ENCODE results near the gene PVALB.
"Not testable (repeated sequence)": the region's sequence is repeated elsewhere in the genome, so short reads cannot be mapped to it uniquely, and the experiment has no call there.

Gene PVALB

GRCh38 chr22:36755316-36755715, 61.5 kb downstream of the PVALB start:
- no peak overlapping the region for H3K4me3 ChIP-seq (ENCODE audit: low read depth in 1 of 2, low read length in 2 of 2)
- no peaks in the 10 kb centered on the region for H3K27me3 ChIP-seq (ENCODE audit: insufficient read depth, low read length, poor library complexity)
- H4K20me1 ChIP-seq (ENCODE audit: insufficient read depth, low read length) = no peaks in the 10 kb centered on the region
- no peak overlapping the region for H2AFZ ChIP-seq (ENCODE audit: low read depth, low read length)
- no peaks in the 10 kb centered on the region for H3K9me3 ChIP-seq (ENCODE audit: insufficient read depth, low read length, severe bottlenecking)
- H3K27ac ChIP-seq (ENCODE audit: low read length) = no peak overlapping the region
- H3K4me1 ChIP-seq (ENCODE audit: insufficient read depth, low read length) = no peaks in the 10 kb centered on the region
- DNase-seq (no peak), ATAC-seq (ENCODE audit: insufficient read depth, low read depth) (no peak)
- TF ChIP-seq CTCF (IDR thresholded peaks at IDR 0.05; ENCODE audit: borderline replicate concordance, extremely low read depth, low read length, poor library complexity, severe bottlenecking) = no peak
- no peak for TF ChIP-seq EZH2 (IDR thresholded peaks at IDR 0.05; ENCODE audit: borderline replicate concordance, low read depth, low read length, severe bottlenecking)
- H3K36me3 ChIP-seq (ENCODE audit: insufficient read depth, low read length) = no peaks in the 10 kb centered on the region
- no peaks in the 10 kb centered on the region for H3K79me2 ChIP-seq (ENCODE audit: insufficient read depth, low read length)
- H3K9ac ChIP-seq (ENCODE audit: low read depth, low read length) = no peak overlapping the region
- no peak overlapping the region for H3K4me2 ChIP-seq (ENCODE audit: insufficient read depth, low read length)

GRCh38 chr22:36754881-36755280, 62.0 kb downstream of the PVALB start:
- H3K9ac ChIP-seq (ENCODE audit: low read depth, low read length); H4K20me1 ChIP-seq (ENCODE audit: insufficient read depth, low read length); H2AFZ ChIP-seq (ENCODE audit: low read depth, low read length); H3K27ac ChIP-seq (ENCODE audit: low read length); ATAC-seq (ENCODE audit: insufficient read depth, low read depth); DNase-seq; H3K36me3 ChIP-seq (ENCODE audit: insufficient read depth, low read length); H3K4me1 ChIP-seq (ENCODE audit: insufficient read depth, low read length); H3K4me3 ChIP-seq (ENCODE audit: low read depth in 1 of 2, low read length in 2 of 2); H3K79me2 ChIP-seq (ENCODE audit: insufficient read depth, low read length); H3K9me3 ChIP-seq (ENCODE audit: insufficient read depth, low read length, severe bottlenecking); H3K4me2 ChIP-seq (ENCODE audit: insufficient read depth, low read length); H3K27me3 ChIP-seq (ENCODE audit: insufficient read depth, low read length, poor library complexity): not testable (repeated sequence)

- Histone ChIP-seq H3K27me3 (ENCODE audit: insufficient read depth, low read length, poor library complexity) (no peaks in the 10 kb centered on the region), H3K4me3 (ENCODE audit: low read depth in 1 of 2, low read length in 2 of 2) (no peak overlapping the region), H3K4me2 (ENCODE audit: insufficient read depth, low read length) (no peak overlapping the region), H3K9ac (ENCODE audit: low read depth, low read length) (no peak overlapping the region), H3K27ac (ENCODE audit: low read length) (no peak overlapping the region), H3K79me2 (ENCODE audit: insufficient read depth, low read length) (no peaks in the 10 kb centered on the region), H2AFZ (ENCODE audit: low read depth, low read length) (no peak overlapping the region), H3K9me3 (ENCODE audit: insufficient read depth, low read length, severe bottlenecking) (no peaks in the 10 kb centered on the region), H3K36me3 (ENCODE audit: insufficient read depth, low read length) (no peaks in the 10 kb centered on the region), H4K20me1 (ENCODE audit: insufficient read depth, low read length) (no peaks in the 10 kb centered on the region), H3K4me1 (ENCODE audit: insufficient read depth, low read length) (no peaks in the 10 kb centered on the region)
- no peak for TF ChIP-seq EZH2 (IDR thresholded peaks at IDR 0.05; ENCODE audit: borderline replicate concordance, low read depth, low read length, severe bottlenecking)
- TF ChIP-seq CTCF (IDR thresholded peaks at IDR 0.05; ENCODE audit: borderline replicate concordance, extremely low read depth, low read length, poor library complexity, severe bottlenecking) = no peak
- DNase-seq = no peak
- ATAC-seq (ENCODE audit: insufficient read depth, low read depth) = no peak
Measured at GRCh38 chr22:36753916-36754315, 62.9 kb downstream of the PVALB start.

GRCh38 chr22:36753120-36753802, 63.6 kb downstream of the PVALB start:
- H3K27me3 ChIP-seq (ENCODE audit: insufficient read depth, low read length, poor library complexity) = no peaks in the 10 kb centered on the region

More at GRCh38 chr22:36753120-36753802, 63.6 kb downstream of the PVALB start:
- no peaks in the 10 kb centered on the region for H3K79me2 ChIP-seq (ENCODE audit: insufficient read depth, low read length)
- no peak overlapping the region for H3K4me3 ChIP-seq (ENCODE audit: low read depth in 1 of 2, low read length in 2 of 2)
- H3K4me1 ChIP-seq (ENCODE audit: insufficient read depth, low read length) = no peaks in the 10 kb centered on the region
- no peak overlapping the region for H3K9ac ChIP-seq (ENCODE audit: low read depth, low read length)
- DNase-seq (no peak), ATAC-seq (ENCODE audit: insufficient read depth, low read depth) (no peak)
- no peak overlapping the region for H3K4me2 ChIP-seq (ENCODE audit: insufficient read depth, low read length)
- TF ChIP-seq CTCF (IDR thresholded peaks at IDR 0.05; ENCODE audit: borderline replicate concordance, extremely low read depth, low read length, poor library complexity, severe bottlenecking) = no peak
- no peak for TF ChIP-seq EZH2 (IDR thresholded peaks at IDR 0.05; ENCODE audit: borderline replicate concordance, low read depth, low read length, severe bottlenecking)
- H3K36me3 ChIP-seq (ENCODE audit: insufficient read depth, low read length) = no peaks in the 10 kb centered on the region
- H4K20me1 ChIP-seq (ENCODE audit: insufficient read depth, low read length) = no peaks in the 10 kb centered on the region
- H3K27ac ChIP-seq (ENCODE audit: low read length) = no peak overlapping the region
- H3K9me3 ChIP-seq (ENCODE audit: insufficient read depth, low read length, severe bottlenecking) = no peaks in the 10 kb centered on the region
- H2AFZ ChIP-seq (ENCODE audit: low read depth, low read length) = no peak overlapping the region
